Duodenal mucosa (tissue), 2 donors: ENCODE data around the gene ETDA.

ENCODE experiments used
- H3K27ac ChIP-seq: one replicate; pipeline ENCODE4 v1.7.0; 2013; ENCODE audit warnings: low read depth, low read length
- H3K27me3 ChIP-seq, 2 donors: one replicate each; pipeline ENCODE4 v1.7.0; 2013; ENCODE audit warnings: low read length in 2 of 2, control low read depth in 1 of 2; ENCODE audit not compliant: insufficient read depth in 2 of 2, control insufficient read depth in 1 of 2
- H3K36me3 ChIP-seq, 2 donors: one replicate each; pipeline ENCODE4 v1.7.0; 2013; ENCODE audit warnings: low read length in 2 of 2, control low read depth in 1 of 2; ENCODE audit not compliant: insufficient read depth in 2 of 2, control insufficient read depth in 1 of 2
- H3K4me1 ChIP-seq, 2 donors: one replicate each; pipeline ENCODE4 v1.7.0; 2013; ENCODE audit warnings: low read length in 2 of 2, control low read depth in 1 of 2; ENCODE audit not compliant: insufficient read depth in 2 of 2, control insufficient read depth in 1 of 2
- H3K4me3 ChIP-seq, 2 donors: one replicate each; pipeline ENCODE4 v1.7.0; 2013; ENCODE audit warnings: low read length in 2 of 2, low read depth in 1 of 2
- H3K9ac ChIP-seq, 2 donors: one replicate each; pipeline ENCODE4 v1.7.0; 2013; ENCODE audit warnings: low read length in 2 of 2, low read depth in 1 of 2
- H3K9me3 ChIP-seq, 2 donors: one replicate each; pipeline ENCODE4 v1.7.0; 2013; ENCODE audit warnings: low read length in 2 of 2, control low read depth in 1 of 2; ENCODE audit not compliant: control insufficient read depth in 1 of 2

The ETDA gene

GRCh38 chrX:135273162-135273561, 21.3 kb downstream of the ETDA start:
- H3K27ac ChIP-seq = no peak overlapping the region
- no peaks in the 10 kb centered on the region for H3K4me1 ChIP-seq
- no peak overlapping the region for H3K9ac ChIP-seq
- no peaks in the 10 kb centered on the region for H3K27me3 ChIP-seq
- H3K4me3 ChIP-seq = no peak overlapping the region
- no peaks in the 10 kb centered on the region for H3K9me3 ChIP-seq
- H3K36me3 ChIP-seq = no peaks in the 10 kb centered on the region

- no peak overlapping the region for H3K4me3 ChIP-seq
- no peaks in the 10 kb centered on the region for H3K27me3 ChIP-seq
- H3K36me3 ChIP-seq = no peaks in the 10 kb centered on the region
- no peak overlapping the region for H3K27ac ChIP-seq
- no peaks in the 10 kb centered on the region for H3K9me3 ChIP-seq
- H3K4me1 ChIP-seq = no peaks in the 10 kb centered on the region
- no peak overlapping the region for H3K9ac ChIP-seq
Measured at GRCh38 chrX:135275973-135276372, 24.1 kb downstream of the ETDA start.

GRCh38 chrX:135287266-135287823, 35.5 kb downstream of the ETDA start:
- Histone ChIP-seq H3K4me3 (no peak overlapping the region), H3K27ac (no peak overlapping the region), H3K27me3 (no peaks in the 10 kb centered on the region), H3K9me3 (peaks cover 44 to 64% of the 10 kb centered on the region in 2 donors), H3K36me3 (peaks cover 12 to 18% of the 10 kb centered on the region in 2 donors), H3K9ac (no peak overlapping the region), H3K4me1 (no peaks in the 10 kb centered on the region)

- no peak overlapping the region for H3K27ac ChIP-seq
- no peaks in the 10 kb centered on the region for H3K4me1 ChIP-seq
- peaks cover 3 to 11% of the 10 kb centered on the region in 2 donors for H3K36me3 ChIP-seq
- H3K9me3 ChIP-seq = no peaks in the 10 kb centered on the region
- peak overlapping the region; percentile 47 to 50 for H3K4me3 ChIP-seq
- no peaks in the 10 kb centered on the region for H3K27me3 ChIP-seq
- H3K9ac ChIP-seq = no peak overlapping the region
Measured at GRCh38 chrX:135295238-135295943, 43.5 kb downstream of the ETDA start.

GRCh38 chrX:135295944-135296305, 44.1 kb downstream of the ETDA start:
- H3K4me3 ChIP-seq = peak overlapping the region; percentile 47 to 50
- peaks cover 2 to 9% of the 10 kb centered on the region in 2 donors for H3K36me3 ChIP-seq
- H3K9ac ChIP-seq = no peak overlapping the region
- no peak overlapping the region for H3K27ac ChIP-seq
- H3K9me3 ChIP-seq = no peaks in the 10 kb centered on the region
- no peaks in the 10 kb centered on the region for H3K4me1 ChIP-seq
- no peaks in the 10 kb centered on the region for H3K27me3 ChIP-seq

GRCh38 chrX:135302269-135302873, 50.5 kb downstream of the ETDA start:
- H3K4me3 ChIP-seq = no peak overlapping the region
- H3K27ac ChIP-seq = no peak overlapping the region
- no peaks in the 10 kb centered on the region for H3K4me1 ChIP-seq
- H3K36me3 ChIP-seq = no peaks in the 10 kb centered on the region
- H3K9ac ChIP-seq = no peak overlapping the region
- H3K9me3 ChIP-seq = no peaks in the 10 kb centered on the region
- no peaks in the 10 kb centered on the region for H3K27me3 ChIP-seq
